HuH-7 (cell line): ENCODE results near the gene SLC25A21.
"Not testable (repeated sequence)": the region's sequence is repeated elsewhere in the genome, so short reads cannot be mapped to it uniquely, and the experiment has no call there.

Experiments used
- DNase-seq: peaks from one replicate; pipeline ENCODE4 v3.0.0; 2011; ENCODE audit warnings: low spot score

The SLC25A21 gene

GRCh38 chr14:36942522-36943245, 229.7 kb downstream of the SLC25A21 start:
- no peak for DNase-seq

- peak; percentile 8 for DNase-seq
Measured at GRCh38 chr14:36941783-36942521, 230.5 kb downstream of the SLC25A21 start.

- no peak for DNase-seq
Measured at GRCh38 chr14:36940476-36940875, 231.9 kb downstream of the SLC25A21 start.

GRCh38 chr14:36939265-36939664, 233.1 kb downstream of the SLC25A21 start:
- DNase-seq = no peak

GRCh38 chr14:36938678-36939077, 233.7 kb downstream of the SLC25A21 start:
- DNase-seq = no peak

GRCh38 chr14:36935976-36936678, 236.3 kb downstream of the SLC25A21 start:
- no peak for DNase-seq

GRCh38 chr14:36934304-36934703, 238.1 kb downstream of the SLC25A21 start:
- no peak for DNase-seq

- no peak for DNase-seq
Measured at GRCh38 chr14:36931791-36932190, 240.6 kb downstream of the SLC25A21 start.

GRCh38 chr14:36928432-36928831, 244.0 kb downstream of the SLC25A21 start:
- DNase-seq = no peak

GRCh38 chr14:36925094-36925493, 247.3 kb downstream of the SLC25A21 start:
- no peak for DNase-seq

- DNase-seq = no peak
Measured at GRCh38 chr14:36916668-36917067, 255.7 kb downstream of the SLC25A21 start.

- DNase-seq = no peak
Measured at GRCh38 chr14:36915081-36915480, 257.3 kb downstream of the SLC25A21 start.

- no peak for DNase-seq
Measured at GRCh38 chr14:36910578-36910977, 261.8 kb downstream of the SLC25A21 start.

- no peak for DNase-seq
Measured at GRCh38 chr14:36905272-36905888, 267.0 kb downstream of the SLC25A21 start.

- no peak for DNase-seq
Measured at GRCh38 chr14:36901861-36902260, 270.5 kb downstream of the SLC25A21 start.

- DNase-seq = no peak
Measured at GRCh38 chr14:36900846-36901245, 271.6 kb downstream of the SLC25A21 start.

- DNase-seq = not testable (repeated sequence)
Measured at GRCh38 chr14:36896300-36896699, 276.1 kb downstream of the SLC25A21 start.

GRCh38 chr14:36884049-36884448, 288.4 kb downstream of the SLC25A21 start:
- DNase-seq = no peak

GRCh38 chr14:36880276-36880675, 292.1 kb downstream of the SLC25A21 start:
- no peak for DNase-seq

GRCh38 chr14:36879558-36879957, 292.8 kb downstream of the SLC25A21 start:
- DNase-seq = no peak

GRCh38 chr14:36874396-36875138, 297.8 kb downstream of the SLC25A21 start:
- no peak for DNase-seq

- DNase-seq = no peak
Measured at GRCh38 chr14:36870776-36871175, 301.6 kb downstream of the SLC25A21 start.
